Parathyroid adenoma (tissue), 2 donors: Measurements from ENCODE around the gene HES4.

Source experiments
- H2AFZ ChIP-seq: fragments of 300-600 bp; sonication (generic); one replicate; pipeline ENCODE4 v1.7.0; 2017; ENCODE audit warnings: antibody characterized with exemption, mild to moderate bottlenecking
- H3K27ac ChIP-seq: fragments of 300-600 bp; sonication (generic); one replicate; pipeline ENCODE4 v1.7.0; 2017
- H3K27me3 ChIP-seq: fragments of 300-600 bp; sonication (generic); one replicate; pipeline ENCODE4 v1.7.0; 2017; ENCODE audit warnings: low read length; ENCODE audit not compliant: control insufficient read depth, insufficient read depth
- H3K36me3 ChIP-seq: fragments of 300-600 bp; sonication (generic); one replicate; pipeline ENCODE4 v1.7.0; 2017; ENCODE audit warnings: low read length; ENCODE audit not compliant: control insufficient read depth, insufficient read depth
- H3K4me1 ChIP-seq: fragments of 300-600 bp; sonication (generic); one replicate; pipeline ENCODE4 v1.7.0; 2017; ENCODE audit warnings: control low read depth
- H3K4me2 ChIP-seq: fragments of 300-600 bp; sonication (generic); one replicate; pipeline ENCODE4 v1.7.0; 2017; ENCODE audit warnings: low read length
- H3K4me3 ChIP-seq: fragments of 300-600 bp; sonication (generic); one replicate; pipeline ENCODE4 v1.7.0; 2017; ENCODE audit warnings: low read depth, low read length
- H3K79me2 ChIP-seq: fragments of 300-600 bp; sonication (generic); one replicate; pipeline ENCODE4 v1.7.0; 2017; ENCODE audit warnings: control low read depth
- H3K9ac ChIP-seq: fragments of 300-600 bp; sonication (generic); one replicate; pipeline ENCODE4 v1.7.0; 2017; ENCODE audit warnings: mild to moderate bottlenecking
- H3K9me3 ChIP-seq: fragments of 300-600 bp; sonication (generic); one replicate; pipeline ENCODE4 v1.7.0; 2017; ENCODE audit warnings: low read length; ENCODE audit not compliant: control insufficient read depth
- TF ChIP-seq, protein P1 (sequence below): fragments of 300-600 bp; sonication (generic); IDR thresholded peaks from one replicate; pipeline ENCODE4 v1.7.0; 2017; ENCODE audit warnings: antibody characterized with exemption, mild to moderate bottlenecking
- donor health status: primary hyperparathyroidism.

The HES4 gene

DNA sequence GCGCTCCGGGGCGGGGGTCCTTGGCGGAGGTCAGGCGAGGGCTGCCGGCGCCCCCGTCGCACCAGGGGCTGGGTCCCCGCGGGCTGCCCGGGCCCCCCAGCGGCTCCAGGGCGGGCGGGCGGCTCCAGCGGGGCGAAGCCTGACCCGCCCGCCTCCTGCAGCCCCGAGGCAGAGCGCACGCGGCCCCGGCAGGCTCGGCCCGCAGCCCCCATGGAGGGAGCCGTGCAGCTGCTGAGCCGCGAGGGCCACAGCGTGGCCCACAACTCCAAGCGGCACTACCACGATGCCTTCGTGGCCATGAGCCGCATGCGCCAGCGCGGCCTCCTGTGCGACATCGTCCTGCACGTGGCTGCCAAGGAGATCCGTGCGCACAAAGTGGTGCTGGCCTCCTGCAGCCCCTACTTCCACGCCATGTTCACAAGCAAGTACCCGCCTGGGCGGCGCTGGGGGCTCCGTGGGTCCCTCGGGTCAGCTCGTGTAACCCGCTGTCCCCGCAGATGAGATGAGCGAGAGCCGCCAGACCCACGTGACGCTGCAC lies 38.7 kb downstream of the HES4 start:
- Histone ChIP-seq H3K27ac (no peak overlapping the region), H3K36me3 (no peaks in the 10 kb centered on the region), H3K4me1 (no peaks in the 10 kb centered on the region), H3K4me3 (peak overlapping the region; percentile 11), H3K9ac (no peak overlapping the region), H3K79me2 (no peaks in the 10 kb centered on the region), H2AFZ (no peak overlapping the region), H3K4me2 (peak overlapping the region; percentile 68), H3K27me3 (no peaks in the 10 kb centered on the region), H3K9me3 (no peaks in the 10 kb centered on the region)
- TF ChIP-seq, protein P1, sequence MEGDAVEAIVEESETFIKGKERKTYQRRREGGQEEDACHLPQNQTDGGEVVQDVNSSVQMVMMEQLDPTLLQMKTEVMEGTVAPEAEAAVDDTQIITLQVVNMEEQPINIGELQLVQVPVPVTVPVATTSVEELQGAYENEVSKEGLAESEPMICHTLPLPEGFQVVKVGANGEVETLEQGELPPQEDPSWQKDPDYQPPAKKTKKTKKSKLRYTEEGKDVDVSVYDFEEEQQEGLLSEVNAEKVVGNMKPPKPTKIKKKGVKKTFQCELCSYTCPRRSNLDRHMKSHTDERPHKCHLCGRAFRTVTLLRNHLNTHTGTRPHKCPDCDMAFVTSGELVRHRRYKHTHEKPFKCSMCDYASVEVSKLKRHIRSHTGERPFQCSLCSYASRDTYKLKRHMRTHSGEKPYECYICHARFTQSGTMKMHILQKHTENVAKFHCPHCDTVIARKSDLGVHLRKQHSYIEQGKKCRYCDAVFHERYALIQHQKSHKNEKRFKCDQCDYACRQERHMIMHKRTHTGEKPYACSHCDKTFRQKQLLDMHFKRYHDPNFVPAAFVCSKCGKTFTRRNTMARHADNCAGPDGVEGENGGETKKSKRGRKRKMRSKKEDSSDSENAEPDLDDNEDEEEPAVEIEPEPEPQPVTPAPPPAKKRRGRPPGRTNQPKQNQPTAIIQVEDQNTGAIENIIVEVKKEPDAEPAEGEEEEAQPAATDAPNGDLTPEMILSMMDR: no peak

DNA sequence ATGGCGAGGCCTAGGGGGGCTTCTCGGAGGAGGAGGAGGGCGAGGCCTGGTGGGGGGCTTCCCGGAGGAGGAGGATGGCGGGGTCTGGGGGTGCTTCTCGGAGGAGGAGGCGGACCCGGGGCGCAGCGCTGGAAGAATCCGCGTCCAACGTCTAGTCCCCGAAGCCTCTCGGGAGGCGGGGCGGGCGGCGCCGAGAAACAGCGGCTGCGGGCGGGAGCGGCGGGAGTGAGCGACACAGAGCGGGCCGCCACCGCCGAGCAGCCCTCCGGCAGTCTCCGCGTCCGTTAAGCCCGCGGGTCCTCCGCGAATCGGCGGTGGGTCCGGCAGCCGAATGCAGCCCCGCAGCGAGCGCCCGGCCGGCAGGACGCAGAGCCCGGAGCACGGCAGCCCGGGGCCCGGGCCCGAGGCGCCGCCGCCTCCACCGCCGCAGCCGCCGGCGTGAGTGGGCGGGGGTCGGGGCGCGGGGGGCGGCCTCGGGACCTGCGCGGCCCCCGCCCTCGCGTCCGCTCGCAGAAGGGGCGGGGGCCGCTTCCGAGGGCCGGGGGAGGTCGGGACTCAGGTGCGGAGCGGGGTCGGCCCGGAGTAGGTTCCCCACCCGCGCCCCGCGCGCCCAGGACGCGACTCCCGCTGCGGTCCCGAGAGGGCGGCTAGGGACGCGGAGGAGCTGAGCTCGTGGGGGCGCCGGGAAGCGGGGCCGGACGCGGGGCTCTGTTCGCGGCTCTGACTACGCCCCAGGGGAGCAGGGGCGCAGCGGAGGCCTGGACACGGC lies 39.4 kb downstream of the HES4 start, which contains the start of gene KLHL17:
Gene KLHL17, plus strand, starts transcription at position 222 of the 769 bp plus-strand sequence. Its CDS starts 110 bp downstream, at position 332.
- Histone ChIP-seq H2AFZ (peak within 1 kb of the TSS; percentile 56), H3K27ac (no peak within 1 kb of the TSS), H3K4me3 (peak within 1 kb of the TSS; percentile 37), H3K27me3 (no peaks in the 10 kb centered on the region), H3K4me2 (peak within 1 kb of the TSS; percentile 99), H3K79me2 (no peaks in the 10 kb centered on the region), H3K4me1 (no peaks in the 10 kb centered on the region), H3K9me3 (no peaks in the 10 kb centered on the region), H3K9ac (no peak within 1 kb of the TSS), H3K36me3 (no peaks in the 10 kb centered on the region)
- TF ChIP-seq, protein P1: no peak

- no peaks in the 10 kb centered on the region for H3K4me1 ChIP-seq
- H3K9ac ChIP-seq: no peak overlapping the region
- no peaks in the 10 kb centered on the region for H3K9me3 ChIP-seq
- H3K4me2 ChIP-seq: peak overlapping the region; percentile 57
- H3K27ac ChIP-seq: no peak overlapping the region
- no peaks in the 10 kb centered on the region for H3K36me3 ChIP-seq
- H3K4me3 ChIP-seq: peak overlapping the region; percentile 37
- no peaks in the 10 kb centered on the region for H3K27me3 ChIP-seq
- peak overlapping the region; percentile 56 for H2AFZ ChIP-seq
- TF ChIP-seq, protein P1: no peak
- no peaks in the 10 kb centered on the region for H3K79me2 ChIP-seq
Measured at GRCh38 chr1:959731-960362, 40.0 kb downstream of the HES4 start.

GRCh38 chr1:958823-959730 lies 40.8 kb downstream of the HES4 start, which contains the start of gene NOC2L:
NOC2L (minus strand) TSS chr1:959256; CDS start chr1:959240, 16 bp downstream.
- Histone ChIP-seq H3K27ac (no peak within 1 kb of the TSS), H2AFZ (peak within 1 kb of the TSS; percentile 86), H3K4me3 (peak within 1 kb of the TSS; percentile 98), H3K79me2 (no peaks in the 10 kb centered on the region), H3K4me2 (peak within 1 kb of the TSS; percentile 99), H3K27me3 (no peaks in the 10 kb centered on the region), H3K4me1 (no peaks in the 10 kb centered on the region), H3K36me3 (no peaks in the 10 kb centered on the region), H3K9ac (peak within 1 kb of the TSS; percentile 2), H3K9me3 (no peaks in the 10 kb centered on the region)
- TF ChIP-seq, protein P1: no peak
